HG03439 (cell line): ENCODE measurements around the gene KCNK5.

ENCODE experiments used
- ATAC-seq: cut with Tn5 transposase; IDR thresholded peaks from one replicate; pipeline ENCODE4 v1.9.1; 2021; ENCODE audit warnings: mild to moderate bottlenecking, moderate library complexity; ENCODE audit not compliant: unreplicated experiment

The KCNK5 gene

GRCh38 chr6:39143238-39143930 is 85.9 kb downstream of the KCNK5 start:
- ATAC-seq: no peak

GRCh38 chr6:39140556-39141167 is 88.6 kb downstream of the KCNK5 start:
- ATAC-seq: no peak
